ENCODE results near the gene EVC2. TPM values are rescaled to one million over a fixed set of nuclear protein-coding genes. Genes with fewer than 3 reads are reported as not detected.

Gene EVC2
- total RNA-seq, 2 donors from 2014 or later, result 21.4 to 24.2 TPM

GRCh38 chr4:5654791-5655190 is 53.6 kb downstream of the EVC2 start:
- Histone ChIP-seq H3K27ac (no peak overlapping the region), H3K9me3 (no peaks in the 10 kb centered on the region), H3K36me3 (peaks cover 19% of the 10 kb centered on the region), H3K4me3 (no peak overlapping the region), H3K4me1 (ENCODE audit: control insufficient read depth in 1 of 2, low read depth in 2 of 2) (no peaks in the 10 kb centered on the region), H3K27me3 (replicated peaks; ENCODE audit: insufficient read depth) (no peaks in the 10 kb centered on the region)
- TF ChIP-seq CTCF (IDR thresholded peaks at IDR 0.05), result no peak
- DNase-seq (ENCODE audit: low spot score) (no peak), ATAC-seq (ENCODE audit: insufficient number of reproducible peaks, low FRiP score, low read depth) (no peak)

- peaks cover 22% of the 10 kb centered on the region for H3K36me3 ChIP-seq
- no peak for TF ChIP-seq CTCF (IDR thresholded peaks at IDR 0.05)
- no peak for ATAC-seq (ENCODE audit: insufficient number of reproducible peaks, low FRiP score, low read depth)
Observed at GRCh38 chr4:5651089-5651488, 57.3 kb downstream of the EVC2 start.

GRCh38 chr4:5650040-5650439 is 58.3 kb downstream of the EVC2 start:
- no peak for DNase-seq (ENCODE audit: low spot score)

More at GRCh38 chr4:5651089-5651488, 57.3 kb downstream of the EVC2 start:
- Histone ChIP-seq H3K27me3 (replicated peaks; ENCODE audit: insufficient read depth) (no peaks in the 10 kb centered on the region), H3K4me1 (ENCODE audit: control insufficient read depth in 1 of 2, low read depth in 2 of 2) (no peaks in the 10 kb centered on the region), H3K4me3 (no peak overlapping the region), H3K9me3 (no peaks in the 10 kb centered on the region), H3K27ac (no peak overlapping the region)
- no peak for DNase-seq (ENCODE audit: low spot score)

GRCh38 chr4:5647351-5647750 is 61.0 kb downstream of the EVC2 start:
- H3K27ac ChIP-seq, result no peak overlapping the region
- DNase-seq (ENCODE audit: low spot score) (no peak), ATAC-seq (ENCODE audit: insufficient number of reproducible peaks, low FRiP score, low read depth) (no peak)
- H3K4me3 ChIP-seq, result no peak overlapping the region
- TF ChIP-seq CTCF (IDR thresholded peaks at IDR 0.05), result no peak
- H3K4me1 ChIP-seq (ENCODE audit: control insufficient read depth in 1 of 2, low read depth in 2 of 2), result no peaks in the 10 kb centered on the region
- no peaks in the 10 kb centered on the region for H3K9me3 ChIP-seq
- no peaks in the 10 kb centered on the region for H3K27me3 ChIP-seq (replicated peaks; ENCODE audit: insufficient read depth)
- peaks cover 14% of the 10 kb centered on the region for H3K36me3 ChIP-seq

More at GRCh38 chr4:5650040-5650439, 58.3 kb downstream of the EVC2 start:
- ATAC-seq (ENCODE audit: insufficient number of reproducible peaks, low FRiP score, low read depth), result no peak
- Histone ChIP-seq H3K27ac (no peak overlapping the region), H3K36me3 (peaks cover 18% of the 10 kb centered on the region), H3K4me1 (ENCODE audit: control insufficient read depth in 1 of 2, low read depth in 2 of 2) (no peaks in the 10 kb centered on the region), H3K9me3 (no peaks in the 10 kb centered on the region), H3K27me3 (replicated peaks; ENCODE audit: insufficient read depth) (no peaks in the 10 kb centered on the region), H3K4me3 (no peak overlapping the region)
- TF ChIP-seq CTCF (IDR thresholded peaks at IDR 0.05), result no peak

GRCh38 chr4:5640096-5640495 is 68.3 kb downstream of the EVC2 start:
- DNase-seq (ENCODE audit: low spot score) (no peak), ATAC-seq (ENCODE audit: insufficient number of reproducible peaks, low FRiP score, low read depth) (no peak)
- Histone ChIP-seq H3K27ac (no peak overlapping the region), H3K36me3 (peaks cover 19% of the 10 kb centered on the region), H3K4me3 (no peak overlapping the region), H3K9me3 (no peaks in the 10 kb centered on the region), H3K27me3 (replicated peaks; ENCODE audit: insufficient read depth) (no peaks in the 10 kb centered on the region), H3K4me1 (ENCODE audit: control insufficient read depth in 1 of 2, low read depth in 2 of 2) (no peaks in the 10 kb centered on the region)
- no peak for TF ChIP-seq CTCF (IDR thresholded peaks at IDR 0.05)
